HepG2 (cell line): ENCODE data around the gene CRYBA2. TPM values are rescaled to one million over a fixed set of nuclear protein-coding genes. Genes with fewer than 3 reads are reported as not detected.

Source experiments
- CCDC6 ChIP-seq: sonication (generic); formaldehyde crosslinking; IDR thresholded peaks from 2 replicates; pipeline ENCODE4 v1.8.1; 2022; ENCODE audit warnings: mild to moderate bottlenecking, missing genetic modification reagents, moderate library complexity
- DR1 ChIP-seq: sonication (generic); formaldehyde crosslinking; IDR thresholded peaks from 2 replicates; pipeline ENCODE4 v1.8.0; 2021; ENCODE audit warnings: mild to moderate bottlenecking, missing genetic modification reagents, inconsistent platforms
- ELF3 ChIP-seq: IDR thresholded peaks from 2 replicates; pipeline ENCODE4 v1.6.1; 2016; ENCODE audit warnings: missing genetic modification reagents, missing compliant biosample characterization
- HMGA1 ChIP-seq: sonication (generic); formaldehyde crosslinking; conservative IDR thresholded peaks from 2 replicates; pipeline ENCODE4 v1.4.0; 2020; ENCODE audit warnings: missing genetic modification reagents
- NAIF1 ChIP-seq: sonication (generic); formaldehyde crosslinking; IDR thresholded peaks from 2 replicates; pipeline ENCODE4 v1.5.0; 2020; ENCODE audit warnings: mild to moderate bottlenecking, missing genetic modification reagents, borderline replicate concordance
- PITX1 ChIP-seq: sonication (generic); formaldehyde crosslinking; IDR thresholded peaks from 2 replicates; pipeline ENCODE4 v1.5.1; 2020; ENCODE audit warnings: mild to moderate bottlenecking, missing genetic modification reagents
- SMAD9 ChIP-seq: sonication (generic); formaldehyde crosslinking; IDR thresholded peaks from 2 replicates; pipeline ENCODE4 v1.5.1; 2020; ENCODE audit warnings: mild to moderate bottlenecking, missing genetic modification reagents
- ZBTB7A ChIP-seq: sonication (generic); formaldehyde crosslinking; IDR thresholded peaks from 2 replicates; pipeline ENCODE4 v1.8.0; 2022; ENCODE audit warnings: mild to moderate bottlenecking, missing genetic modification reagents
- ZNF496 ChIP-seq: sonication (generic); formaldehyde crosslinking; IDR thresholded peaks from 2 replicates; pipeline ENCODE4 v1.8.1; 2023; ENCODE audit warnings: mild to moderate bottlenecking, moderate library complexity, missing genetic modification reagents; ENCODE audit not compliant: insufficient replicate concordance
- polyA plus RNA-seq, 8 experiments: library from polyadenylated mRNA; depleted of rRNA in 3 of 8; stranded (reverse) in 7 of 8; unstranded in 1 of 8; fragments of >200 nt; fragmentation: Illumina TruSeq in 4 of 8; extraction: Trizol in 4 of 8; gene quantifications; 2 replicates each; pipeline versions ENCODE4 v1.2.1 to v1.2.3, GENCODE V29; 2011 to 2016; ENCODE audit warnings: low read depth in 4 of 8, missing spikeins in 1 of 8, mixed read lengths in 1 of 8; ENCODE audit not compliant: insufficient read depth in 1 of 8
- total RNA-seq, 5 experiments: library from RNA; depleted of rRNA; stranded (reverse); fragments of >200 nt; fragmentation: Illumina TruSeq; extraction: Trizol; gene quantifications; 2 replicates each; pipeline ENCODE4 v1.2.3, GENCODE V29; 2016; ENCODE audit warnings: low read depth in 1 of 5
- TF ChIP-seq, protein P1 (sequence below): sonication (generic); formaldehyde crosslinking; IDR thresholded peaks from 2 replicates; pipeline ENCODE4 v1.4.0; 2020; ENCODE audit warnings: mild to moderate bottlenecking, missing genetic modification reagents
- TF ChIP-seq, protein P2 (sequence below), 2 experiments: sonication (generic) in 1 of 2; formaldehyde crosslinking in 1 of 2; IDR thresholded peaks; 2 replicates each; pipeline versions ENCODE4 v1.6.1 to v1.9.0; 2014 to 2022; ENCODE audit warnings: antibody characterized with exemption in 1 of 2, borderline replicate concordance in 1 of 2, inconsistent platforms in 1 of 2, low read depth in 1 of 2, missing genetic modification reagents in 1 of 2
- TF ChIP-seq, protein P3 (sequence below): sonication (generic); formaldehyde crosslinking; IDR thresholded peaks from 2 replicates; pipeline ENCODE4 v1.4.0; 2020; ENCODE audit warnings: missing genetic modification reagents, low read depth, mild to moderate bottlenecking, borderline replicate concordance

CRYBA2 gene
- total and polyA plus RNA-seq, 2 of the 13 experiments (the other 11 are each of a cell fraction or from before 2014, with no cell fraction given): not detected

DNA sequence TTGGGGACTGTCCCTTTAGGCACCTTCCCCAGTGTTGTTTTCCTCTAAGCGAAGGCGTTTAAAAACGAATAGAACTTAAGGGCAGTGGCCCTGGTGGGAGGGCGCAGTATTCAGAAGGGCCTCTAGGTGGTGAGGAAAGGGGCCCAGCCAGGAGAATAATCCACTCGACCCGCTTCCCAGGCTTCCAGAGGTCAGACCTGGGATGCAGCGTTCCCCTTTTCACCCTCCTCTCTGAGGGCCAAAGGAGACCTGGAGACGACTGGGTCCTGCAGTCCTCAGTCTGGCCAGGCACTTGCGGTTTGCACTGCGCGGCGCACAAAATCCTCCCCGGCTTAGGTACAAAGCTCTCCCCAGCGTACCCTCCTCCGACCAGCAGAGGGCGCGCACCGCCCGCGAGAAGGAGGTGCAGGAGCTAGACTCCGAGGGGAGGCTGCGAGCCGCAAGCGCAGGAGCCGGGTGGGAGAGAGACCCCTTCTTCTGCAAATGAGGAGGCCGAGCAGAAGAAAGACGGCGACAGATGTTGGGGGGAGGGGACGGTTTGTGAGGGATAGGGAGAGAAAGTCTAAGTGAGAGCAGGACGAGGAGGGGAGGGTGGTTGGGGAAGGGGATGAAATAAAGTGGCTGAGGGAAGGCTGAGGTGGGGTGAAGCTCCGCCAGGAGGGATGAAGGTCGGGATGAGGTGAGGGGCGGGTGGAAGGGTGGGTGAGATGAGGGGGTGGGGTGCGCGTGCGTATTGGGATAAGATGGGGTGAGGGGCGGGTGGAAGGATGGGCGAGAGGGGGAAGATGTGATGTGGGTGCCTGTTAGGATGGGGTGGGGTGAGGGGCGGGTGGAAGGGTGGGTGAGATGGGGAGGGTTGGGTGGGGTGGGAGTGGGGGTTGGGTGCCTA is 13.1 kb downstream of the CRYBA2 start (continued):
- TF ChIP-seq, protein P1, sequence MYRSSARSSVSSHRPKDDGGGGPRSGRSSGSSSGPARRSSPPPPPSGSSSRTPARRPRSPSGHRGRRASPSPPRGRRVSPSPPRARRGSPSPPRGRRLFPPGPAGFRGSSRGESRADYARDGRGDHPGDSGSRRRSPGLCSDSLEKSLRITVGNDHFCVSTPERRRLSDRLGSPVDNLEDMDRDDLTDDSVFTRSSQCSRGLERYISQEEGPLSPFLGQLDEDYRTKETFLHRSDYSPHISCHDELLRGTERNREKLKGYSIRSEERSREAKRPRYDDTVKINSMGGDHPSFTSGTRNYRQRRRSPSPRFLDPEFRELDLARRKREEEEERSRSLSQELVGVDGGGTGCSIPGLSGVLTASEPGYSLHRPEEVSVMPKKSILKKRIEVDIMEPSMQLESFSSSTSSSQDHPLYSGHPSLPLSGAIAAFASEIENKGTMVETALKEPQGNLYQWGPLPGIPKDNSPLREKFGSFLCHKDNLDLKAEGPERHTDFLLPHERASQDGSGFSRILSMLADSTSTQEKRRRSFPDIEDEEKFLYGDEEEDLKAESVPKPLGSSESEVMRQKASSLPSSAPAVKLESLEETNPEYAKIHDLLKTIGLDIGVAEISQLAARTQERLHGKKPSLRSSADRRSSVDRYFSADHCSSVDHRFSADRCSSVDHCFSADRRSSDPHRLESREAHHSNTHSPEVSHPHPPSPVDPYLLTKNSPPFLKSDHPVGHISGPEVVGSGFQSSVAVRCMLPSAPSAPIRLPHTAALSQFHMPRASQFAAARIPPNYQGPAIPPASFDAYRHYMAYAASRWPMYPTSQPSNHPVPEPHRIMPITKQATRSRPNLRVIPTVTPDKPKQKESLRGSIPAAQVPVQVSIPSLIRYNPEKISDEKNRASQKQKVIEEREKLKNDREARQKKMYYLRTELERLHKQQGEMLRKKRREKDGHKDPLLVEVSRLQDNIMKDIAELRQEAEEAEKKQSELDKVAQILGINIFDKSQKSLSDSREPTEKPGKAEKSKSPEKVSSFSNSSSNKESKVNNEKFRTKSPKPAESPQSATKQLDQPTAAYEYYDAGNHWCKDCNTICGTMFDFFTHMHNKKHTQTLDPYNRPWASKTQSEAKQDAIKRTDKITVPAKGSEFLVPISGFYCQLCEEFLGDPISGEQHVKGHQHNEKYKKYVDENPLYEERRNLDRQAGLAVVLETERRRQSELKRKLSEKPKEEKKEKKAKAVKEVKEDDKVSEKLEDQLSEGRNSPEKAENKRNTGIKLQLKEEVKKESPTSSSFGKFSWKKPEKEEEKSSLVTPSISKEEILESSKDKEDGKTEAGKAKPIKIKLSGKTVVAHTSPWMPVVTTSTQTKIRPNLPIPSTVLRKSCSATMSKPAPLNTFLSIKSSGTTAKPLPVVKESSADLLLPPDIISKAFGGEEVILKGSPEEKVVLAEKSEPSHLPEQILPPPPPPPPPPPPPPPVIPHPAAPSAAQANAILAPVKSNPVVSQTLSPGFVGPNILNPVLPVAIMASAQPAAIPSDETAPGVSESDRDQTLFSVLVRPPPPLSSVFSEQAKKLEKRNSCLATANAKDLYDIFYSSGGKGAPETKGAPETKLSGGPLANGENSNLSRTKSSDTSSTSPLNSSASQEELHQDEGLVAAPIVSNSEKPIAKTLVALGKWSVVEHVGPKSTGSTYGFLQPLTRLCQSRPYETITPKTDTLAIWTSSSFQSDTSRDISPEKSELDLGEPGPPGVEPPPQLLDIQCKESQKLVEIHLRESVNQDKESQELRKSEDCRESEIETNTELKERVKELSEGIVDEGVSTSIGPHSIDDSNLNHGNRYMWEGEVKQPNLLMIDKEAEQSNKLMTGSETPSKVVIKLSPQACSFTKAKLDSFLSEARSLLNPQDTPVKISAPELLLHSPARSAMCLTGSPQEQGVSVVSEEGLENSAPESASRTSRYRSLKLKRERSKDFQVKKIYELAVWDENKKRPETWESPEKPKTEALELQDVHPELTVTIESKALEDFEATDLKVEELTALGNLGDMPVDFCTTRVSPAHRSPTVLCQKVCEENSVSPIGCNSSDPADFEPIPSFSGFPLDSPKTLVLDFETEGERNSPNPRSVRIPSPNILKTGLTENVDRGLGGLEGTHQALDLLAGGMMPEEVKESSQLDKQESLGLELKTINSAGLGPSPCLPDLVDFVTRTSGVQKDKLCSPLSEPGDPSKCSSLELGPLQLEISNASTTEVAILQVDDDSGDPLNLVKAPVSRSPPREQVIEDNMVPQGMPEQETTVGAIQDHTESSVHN (CRISPR knock-in tag): no peak
- TF ChIP-seq, protein P2, sequence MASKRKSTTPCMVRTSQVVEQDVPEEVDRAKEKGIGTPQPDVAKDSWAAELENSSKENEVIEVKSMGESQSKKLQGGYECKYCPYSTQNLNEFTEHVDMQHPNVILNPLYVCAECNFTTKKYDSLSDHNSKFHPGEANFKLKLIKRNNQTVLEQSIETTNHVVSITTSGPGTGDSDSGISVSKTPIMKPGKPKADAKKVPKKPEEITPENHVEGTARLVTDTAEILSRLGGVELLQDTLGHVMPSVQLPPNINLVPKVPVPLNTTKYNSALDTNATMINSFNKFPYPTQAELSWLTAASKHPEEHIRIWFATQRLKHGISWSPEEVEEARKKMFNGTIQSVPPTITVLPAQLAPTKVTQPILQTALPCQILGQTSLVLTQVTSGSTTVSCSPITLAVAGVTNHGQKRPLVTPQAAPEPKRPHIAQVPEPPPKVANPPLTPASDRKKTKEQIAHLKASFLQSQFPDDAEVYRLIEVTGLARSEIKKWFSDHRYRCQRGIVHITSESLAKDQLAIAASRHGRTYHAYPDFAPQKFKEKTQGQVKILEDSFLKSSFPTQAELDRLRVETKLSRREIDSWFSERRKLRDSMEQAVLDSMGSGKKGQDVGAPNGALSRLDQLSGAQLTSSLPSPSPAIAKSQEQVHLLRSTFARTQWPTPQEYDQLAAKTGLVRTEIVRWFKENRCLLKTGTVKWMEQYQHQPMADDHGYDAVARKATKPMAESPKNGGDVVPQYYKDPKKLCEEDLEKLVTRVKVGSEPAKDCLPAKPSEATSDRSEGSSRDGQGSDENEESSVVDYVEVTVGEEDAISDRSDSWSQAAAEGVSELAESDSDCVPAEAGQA (IDR thresholded peaks at IDR 0.05; ENCODE audit: low read depth): 0 out of 2 replicates have a peak, but pooled peaks have one; percentile 21
- TF ChIP-seq, protein P2 (CRISPR knock-in tag; IDR thresholded peaks at IDR 0.05; ENCODE audit: borderline replicate concordance): no peak
- TF ChIP-seq ZNF496 (no peak), SMAD9 (CRISPR knock-in tag) (no peak), ELF3 (CRISPR knock-in tag) (peak; percentile 52), ZBTB7A (CRISPR knock-in tag) (peak; percentile 45; the same call in 1 of the 2 replicates), DR1 (CRISPR knock-in tag) (no peak), NAIF1 (CRISPR knock-in tag) (no peak), HMGA1 (no peak), PITX1 (peak; percentile 76; the same call in 1 of the 2 replicates), CCDC6 (CRISPR knock-in tag) (peak; percentile 66)
- TF ChIP-seq, protein P3, sequence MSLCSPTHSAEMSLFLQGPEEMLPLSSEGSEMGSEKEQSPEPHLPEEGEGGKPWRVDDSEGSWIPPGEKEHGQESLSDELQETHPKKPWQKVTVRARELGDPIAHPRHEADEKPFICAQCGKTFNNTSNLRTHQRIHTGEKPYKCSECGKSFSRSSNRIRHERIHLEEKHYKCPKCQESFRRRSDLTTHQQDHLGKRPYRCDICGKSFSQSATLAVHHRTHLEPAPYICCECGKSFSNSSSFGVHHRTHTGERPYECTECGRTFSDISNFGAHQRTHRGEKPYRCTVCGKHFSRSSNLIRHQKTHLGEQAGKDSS: peak; percentile 40; the same call in 1 of the 2 replicates
